H1 (cell line): ENCODE data around the gene PARD6B. TPM values are rescaled to one million over a fixed set of nuclear protein-coding genes. Genes with fewer than 3 reads are reported as not detected.

Experiments used
- CTCF ChIA-PET: fragments of 300-600 bp; sonication (Branson Sonifier 250); formaldehyde crosslinking; loops from one replicate; lab custom pipeline; 2021; ENCODE audit not compliant: partially characterized antibody; lab: Charles Lee
- POLR2A ChIA-PET: fragments of 300-600 bp; sonication (Branson Sonifier 250); formaldehyde crosslinking; loops from one replicate; lab custom pipeline; 2021; ENCODE audit warnings: inconsistent platforms; ENCODE audit not compliant: partially characterized antibody; lab: Charles Lee
- DNase-seq, 2 experiments: peaks; one replicate each; pipeline versions ENCODE4 v3.0.0 to v3.0.0-alpha.2; 2010 to 2022; ENCODE audit warnings: low spot score in 2 of 2, low read depth in 1 of 2, mixed read lengths in 1 of 2
- FAIRE-seq: peaks from 2 replicates; lab custom pipeline; 2011; peaks lifted over from hg19 to GRCh38; lab: Jason Lieb, UNC
- H2AFZ ChIP-seq: 2 replicates; pipeline ENCODE4 v1.8.1; 2012; ENCODE audit warnings: low read length, inconsistent platforms
- H2AK5ac ChIP-seq: 2 replicates; pipeline ENCODE4 v1.6.1; 2013; ENCODE audit warnings: low read depth, low read length
- H2BK120ac ChIP-seq: replicated peaks from 2 replicates; pipeline ENCODE3; 2013; ENCODE audit warnings: low read depth, low read length, inconsistent platforms
- H2BK12ac ChIP-seq: 2 replicates; pipeline ENCODE4 v1.6.1; 2013; ENCODE audit warnings: low read depth, low read length
- H2BK15ac ChIP-seq: 2 replicates; pipeline ENCODE4 v1.6.1; 2013; ENCODE audit warnings: low read length
- H2BK20ac ChIP-seq: 2 replicates; pipeline ENCODE4 v1.6.1; 2013; ENCODE audit warnings: low read length
- H2BK5ac ChIP-seq: 2 replicates; pipeline ENCODE4 v1.6.1; 2013; ENCODE audit warnings: low read depth, low read length
- H3K14ac ChIP-seq: 2 replicates; pipeline ENCODE4 v1.6.1; 2013; ENCODE audit warnings: inconsistent platforms; ENCODE audit not compliant: insufficient read length
- H3K18ac ChIP-seq: 2 replicates; pipeline ENCODE4 v1.6.1; 2013; ENCODE audit warnings: low read length; ENCODE audit errors: extremely low read depth
- H3K23ac ChIP-seq: 2 replicates; pipeline ENCODE4 v1.6.1; 2013; ENCODE audit warnings: inconsistent platforms; ENCODE audit not compliant: insufficient read length
- H3K23me2 ChIP-seq: 2 replicates; pipeline ENCODE4 v1.6.1; 2013; ENCODE audit warnings: low read depth, low read length
- H3K27ac ChIP-seq: 2 replicates; pipeline ENCODE4 v1.6.1; 2011; ENCODE audit warnings: low read depth, low read length, inconsistent platforms
- H3K27me3 ChIP-seq, 4 experiments: replicated peaks in 1 of 4; 1 replicate in 1 of 4; 2 replicates in 3 of 4; pipeline versions ENCODE4 v1.6.1 to v1.8.1; 2011 to 2013; ENCODE audit warnings: low read length in 3 of 4, mild to moderate bottlenecking in 3 of 4, inconsistent platforms in 2 of 4, mixed read lengths in 2 of 4, moderate library complexity in 1 of 4; ENCODE audit not compliant: control insufficient read depth in 3 of 4, insufficient read depth in 3 of 4; ENCODE audit errors: extremely low read depth in 1 of 4
- H3K36me3 ChIP-seq, 4 experiments: 2 replicates each; pipeline versions ENCODE4 v1.6.1 to v1.8.1; 2011 to 2013; ENCODE audit warnings: mild to moderate bottlenecking in 4 of 4, low read length in 3 of 4, moderate library complexity in 2 of 4, control low read depth in 1 of 4, inconsistent platforms in 1 of 4; ENCODE audit not compliant: insufficient read depth in 4 of 4, control insufficient read depth in 2 of 4
- H3K4ac ChIP-seq: replicated peaks from 2 replicates; pipeline ENCODE3; 2013; ENCODE audit warnings: low read length, low read depth, mixed read lengths, inconsistent platforms; ENCODE audit not compliant: insufficient read length
- H3K4me1 ChIP-seq, 4 experiments: replicated peaks in 1 of 4; 1 replicate in 1 of 4; 2 replicates in 3 of 4; pipeline versions ENCODE4 v1.6.1 to v1.8.1; 2011 to 2013; ENCODE audit warnings: low read length in 3 of 4, inconsistent platforms in 2 of 4, mixed read lengths in 1 of 4; ENCODE audit not compliant: insufficient read depth in 4 of 4, control insufficient read depth in 3 of 4
- H3K4me2 ChIP-seq, 2 experiments: 2 replicates each; pipeline versions ENCODE4 v1.6.1 to v1.8.1; 2011 to 2013; ENCODE audit warnings: low read depth in 2 of 2, low read length in 2 of 2, control low read depth in 1 of 2, inconsistent platforms in 1 of 2, mild to moderate bottlenecking in 1 of 2; ENCODE audit not compliant: insufficient read depth in 1 of 2
- H3K4me3 ChIP-seq, 4 experiments: fragments of 200-600, 300-600 bp in 1 of 4; sonication (generic), shearing (Covaris generic), sonication (Bioruptor Twin) in 1 of 4; 2 replicates each; pipeline versions ENCODE4 v1.5.1 to v1.8.1; 2011 to 2016; ENCODE audit warnings: low read length in 4 of 4, low read depth in 3 of 4, control low read depth in 2 of 4, inconsistent platforms in 2 of 4, mild to moderate bottlenecking in 2 of 4, mixed read lengths in 1 of 4, moderate library complexity in 1 of 4; ENCODE audit not compliant: insufficient read depth in 2 of 4; ENCODE audit errors: extremely low read depth in 1 of 4
- H3K56ac ChIP-seq: replicated peaks from 2 replicates; pipeline ENCODE3; 2013; ENCODE audit warnings: low read depth, mild to moderate bottlenecking, mixed read lengths, low read length, inconsistent platforms; ENCODE audit not compliant: insufficient read length
- H3K79me1 ChIP-seq: 2 replicates; pipeline ENCODE4 v1.6.1; 2013; ENCODE audit warnings: low read depth, low read length, control low read depth
- H3K79me2 ChIP-seq, 2 experiments: 2 replicates each; pipeline versions ENCODE4 v1.6.1 to v1.8.1; 2012 to 2013; ENCODE audit warnings: low read length in 2 of 2, mild to moderate bottlenecking in 2 of 2, inconsistent platforms in 1 of 2; ENCODE audit not compliant: insufficient read depth in 2 of 2, control insufficient read depth in 1 of 2
- H3K9ac ChIP-seq, 4 experiments: replicated peaks in 1 of 4; 1 replicate in 1 of 4; 2 replicates in 3 of 4; pipeline versions ENCODE4 v1.6.1 to v1.8.1; 2011 to 2013; ENCODE audit warnings: low read depth in 3 of 4, low read length in 3 of 4, control low read depth in 2 of 4, mild to moderate bottlenecking in 2 of 4, moderate library complexity in 2 of 4, inconsistent platforms in 1 of 4; ENCODE audit errors: extremely low read depth in 1 of 4
- H3K9me3 ChIP-seq, 2 experiments: 2 replicates each; pipeline versions ENCODE4 v1.6.1 to v1.8.1; 2012 to 2013; ENCODE audit warnings: mild to moderate bottlenecking in 2 of 2, moderate library complexity in 2 of 2, control low read depth in 1 of 2, inconsistent platforms in 1 of 2, low read depth in 1 of 2, low read length in 1 of 2, mixed read lengths in 1 of 2; ENCODE audit not compliant: insufficient read depth in 2 of 2
- H4K20me1 ChIP-seq, 2 experiments: replicated peaks in 1 of 2; 2 replicates each; pipeline versions ENCODE3 to v1.8.1; 2011 to 2013; ENCODE audit warnings: inconsistent platforms in 2 of 2, low read length in 2 of 2, mild to moderate bottlenecking in 1 of 2; ENCODE audit not compliant: insufficient read depth in 2 of 2, control insufficient read depth in 1 of 2
- H4K5ac ChIP-seq: 2 replicates; pipeline ENCODE4 v1.6.1; 2013; ENCODE audit warnings: low read length, low read depth, mixed read lengths, inconsistent platforms; ENCODE audit not compliant: insufficient read length
- H4K8ac ChIP-seq: 2 replicates; pipeline ENCODE4 v1.8.0; 2013; ENCODE audit warnings: mild to moderate bottlenecking, moderate library complexity, low read length, inconsistent platforms; ENCODE audit not compliant: insufficient read depth; ENCODE audit errors: extremely low read depth
- H4K91ac ChIP-seq: replicated peaks from 2 replicates; pipeline ENCODE3; 2013; ENCODE audit warnings: low read length, mixed read lengths, inconsistent platforms; ENCODE audit not compliant: insufficient read length
- BRCA1 ChIP-seq: IDR thresholded peaks from 2 replicates; pipeline ENCODE4 v1.6.1; 2012; ENCODE audit warnings: low read depth, low read length, improper control_type of control experiment
- CBX5 ChIP-seq: fragments of 300-800, 300-1000 bp; sonication (generic); IDR thresholded peaks from 2 replicates; pipeline ENCODE4 v1.7.1; 2016; ENCODE audit warnings: antibody characterized with exemption, low read length, low read depth
- FOSL1 ChIP-seq: IDR thresholded peaks from 2 replicates; pipeline ENCODE4 v1.6.1; 2011; ENCODE audit warnings: mild to moderate bottlenecking, low read depth, low read length, moderate library complexity; ENCODE audit not compliant: insufficient read depth
- GABPA ChIP-seq: IDR thresholded peaks from 2 replicates; pipeline ENCODE4 v1.6.1; 2011; ENCODE audit warnings: mild to moderate bottlenecking, low read length, moderate library complexity, borderline replicate concordance; ENCODE audit not compliant: insufficient read depth
- JUN ChIP-seq: IDR thresholded peaks from 2 replicates; pipeline ENCODE4 v1.6.1; 2011; ENCODE audit warnings: low read depth, mild to moderate bottlenecking, improper control_type of control experiment, low read length
- PHF8 ChIP-seq: fragments of 200-600 bp; sonication (generic); conservative IDR thresholded peaks from 2 replicates; pipeline ENCODE4 v1.7.1; 2012; ENCODE audit warnings: low read depth, mild to moderate bottlenecking, inconsistent platforms, low read length, moderate library complexity
- RAD21 ChIP-seq, 2 experiments: IDR thresholded peaks in 1 of 2; conservative IDR thresholded peaks in 1 of 2; 2 replicates each; pipeline ENCODE4 v1.6.1; 2011; ENCODE audit warnings: low read depth in 2 of 2, low read length in 2 of 2, improper control_type of control experiment in 1 of 2, inconsistent platforms in 1 of 2, mild to moderate bottlenecking in 1 of 2, moderate library complexity in 1 of 2
- RNF2 ChIP-seq: fragments of 200-900, 300-1000 bp; sonication (generic); IDR thresholded peaks from 2 replicates; pipeline ENCODE4 v1.7.1; 2016; ENCODE audit warnings: borderline replicate concordance, low read depth, mild to moderate bottlenecking, antibody characterized with exemption, low read length; ENCODE audit not compliant: poor library complexity, severe bottlenecking; ENCODE audit errors: missing control alignments
- SIN3A ChIP-seq, 2 experiments: IDR thresholded peaks in 1 of 2; conservative IDR thresholded peaks in 1 of 2; 2 replicates each; pipeline ENCODE4 v1.6.1; 2011 to 2012; ENCODE audit warnings: low read length in 2 of 2, improper control_type of control experiment in 1 of 2, low read depth in 1 of 2, mild to moderate bottlenecking in 1 of 2
- SP1 ChIP-seq: IDR thresholded peaks from 2 replicates; pipeline ENCODE4 v1.6.1; 2011; ENCODE audit warnings: low read depth, low read length
- SP2 ChIP-seq: IDR thresholded peaks from 2 replicates; pipeline ENCODE4 v1.6.1; 2012; ENCODE audit warnings: mild to moderate bottlenecking, low read length, inconsistent platforms
- WGBS, 2 experiments: shearing (Covaris generic) in 1 of 2; methylation state at CpG; one replicate each; pipeline versions ENCODE4 v1.1.6 to v1.1.7; 2013 to 2015; ENCODE audit warnings: low lambda C conversion rate in 2 of 2, mixed read lengths in 2 of 2, inconsistent platforms in 1 of 2, low coverage in 1 of 2, missing lambda C conversion rate in 1 of 2; ENCODE audit not compliant: insufficient replicate concordance in 2 of 2, insufficient coverage in 1 of 2, insufficient read length in 1 of 2; ENCODE audit errors: extremely low coverage in 1 of 2, missing lambda C conversion rate in 1 of 2; 5-methylcytosine and 5-hydroxymethylcytosine counted together
- polyA plus RNA-seq, 7 experiments: library from polyadenylated mRNA; depleted of rRNA in 3 of 7; stranded (reverse) in 5 of 7; unstranded in 2 of 7; fragments of >200 nt in 5 of 7; fragments of 200-250 nt in 2 of 7; gene quantifications; 1 replicate in 5 of 7; 2 replicates in 1 of 7; 4 replicates in 1 of 7; pipeline versions ENCODE4 v1.2.1 to v1.2.3, GENCODE V29; 2011 to 2013; ENCODE audit warnings: missing spikeins in 2 of 7, mixed read lengths in 2 of 7
- total RNA-seq: library from RNA; stranded (reverse); fragmentation: NEBNext Ultra II Directional; extraction: Animal tissue kit (Norgen Biotek cat#: 25700); gene quantifications from 2 replicates; pipeline ENCODE4 v1.2.1, GENCODE V29; 2021
- TF ChIP-seq, protein P1 (sequence below): IDR thresholded peaks from 2 replicates; pipeline ENCODE4 v1.6.1; 2012; ENCODE audit warnings: inconsistent platforms

The PARD6B gene
- total and polyA plus RNA-seq, 2 of the 8 experiments (the other 6 are each of a cell fraction or from before 2014, with no cell fraction given): 5.2 to 34.1 TPM

DNA sequence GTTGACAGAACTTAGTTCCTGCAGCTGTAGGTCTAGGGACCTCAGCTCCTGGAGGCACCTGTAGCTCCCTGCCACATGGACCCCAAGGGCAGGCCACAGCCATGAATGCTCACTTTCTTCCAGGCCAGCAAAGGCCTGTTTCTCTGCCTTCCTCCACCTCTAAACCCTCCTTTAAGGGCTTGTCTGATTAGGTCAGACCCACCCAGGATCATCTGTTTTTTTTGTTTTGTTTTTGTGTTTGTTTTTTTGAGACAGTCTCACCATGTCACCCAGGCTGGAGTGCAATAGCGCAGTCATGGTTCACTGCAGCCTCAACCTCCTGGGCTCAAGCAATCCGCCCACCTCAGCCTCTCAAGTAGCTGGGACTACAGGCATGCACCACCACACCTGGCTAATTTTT lies 52.0 kb downstream of the PARD6B start:
- Histone ChIP-seq H3K79me2 (no peaks in the 10 kb centered on the region), H2BK5ac (no peak overlapping the region), H2BK120ac (no peak overlapping the region), H3K23me2 (no peaks in the 10 kb centered on the region), H2BK15ac (no peak overlapping the region), H2AK5ac (no peak overlapping the region), H3K4me3 (no peak overlapping the region), H3K4me2 (no peak overlapping the region), H4K5ac (no peak overlapping the region), H3K27ac (no peak overlapping the region), H3K9me3 (no peaks in the 10 kb centered on the region), H4K91ac (no peak overlapping the region), H3K79me1 (no peaks in the 10 kb centered on the region), H3K27me3 (no peaks in the 10 kb centered on the region), H4K8ac (no peak overlapping the region), H4K20me1 (no peaks in the 10 kb centered on the region), H2BK20ac (no peak overlapping the region), H2AFZ (no peak overlapping the region), H3K18ac (no peak overlapping the region), H3K36me3 (no peaks in the 10 kb centered on the region), H3K9ac (no peak overlapping the region), H2BK12ac (no peak overlapping the region), H3K4ac (no peak overlapping the region), H3K23ac (no peak overlapping the region), H3K4me1 (peaks cover 0 to 4% (median under 1%) of the 10 kb centered on the region in 4 experiments; a peak in 2 of 7 replicates), H3K14ac (no peak overlapping the region), H3K56ac (no peak overlapping the region)
- FAIRE-seq (no peak), DNase-seq (no peak)
- ChIA-PET CTCF (interaction anchor here (1.1 to 2.3 kb wide), 5 partner anchors 10 to 157 kb away, joined by 3 to 8 read pairs (median 4); no protein-coding TSS in a partner anchor), POLR2A (interaction anchor here (0.7 kb wide), 1 partner anchor 109 kb away, joined by 3 read pairs; no protein-coding TSS in a partner anchor)
- WGBS, 2 experiments: 91% methylated on average over 2 of the region's 2 CpGs; no CpG with 5 or more reads in 1 of the 2 experiments
- no peak for TF ChIP-seq PHF8
- TF ChIP-seq SP2: no peak
- no peak for TF ChIP-seq SP1
- TF ChIP-seq RNF2: no peak
- TF ChIP-seq JUN: no peak
- TF ChIP-seq, protein P1, sequence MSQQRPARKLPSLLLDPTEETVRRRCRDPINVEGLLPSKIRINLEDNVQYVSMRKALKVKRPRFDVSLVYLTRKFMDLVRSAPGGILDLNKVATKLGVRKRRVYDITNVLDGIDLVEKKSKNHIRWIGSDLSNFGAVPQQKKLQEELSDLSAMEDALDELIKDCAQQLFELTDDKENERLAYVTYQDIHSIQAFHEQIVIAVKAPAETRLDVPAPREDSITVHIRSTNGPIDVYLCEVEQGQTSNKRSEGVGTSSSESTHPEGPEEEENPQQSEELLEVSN: no peak
- TF ChIP-seq GABPA: no peak
- no peak for TF ChIP-seq BRCA1
- no peak for TF ChIP-seq SIN3A (conservative IDR thresholded peaks at IDR 0.05 in 1 of 2, IDR thresholded peaks at IDR 0.05 in 1 of 2; ENCODE audit: low read depth in 1 of 2, low read length in 2 of 2)
- no peak for TF ChIP-seq CBX5
- no peak for TF ChIP-seq RAD21 (IDR thresholded peaks at IDR 0.05 in 1 of 2, conservative IDR thresholded peaks at IDR 0.05 in 1 of 2; ENCODE audit: low read depth in 2 of 2, low read length in 2 of 2)
- no peak for TF ChIP-seq FOSL1
